K562 (cell line): Measurements from ENCODE around the gene CNPY2. TPM values are rescaled to one million over a fixed set of nuclear protein-coding genes. Genes with fewer than 3 reads are reported as not detected.

Source experiments
- HDAC6 ChIP-seq: IDR thresholded peaks from 2 replicates; pipeline ENCODE4 v1.6.1; 2012; ENCODE audit warnings: low read depth, mild to moderate bottlenecking, control low read depth, inconsistent platforms, low read length, moderate library complexity
- PHB2 ChIP-seq: fragments of 450-650 bp; IDR thresholded peaks from 2 replicates; pipeline ENCODE4 v1.6.1; 2017; ENCODE audit warnings: low read depth
- POLR2G ChIP-seq: fragments of 200-400 bp; formaldehyde crosslinking; IDR thresholded peaks from 2 replicates; pipeline ENCODE4 v1.6.1; 2017; ENCODE audit warnings: low read depth, mild to moderate bottlenecking, antibody characterized with exemption, low read length, moderate library complexity
- SRSF7 ChIP-seq: fragments of 200-400 bp; formaldehyde crosslinking; optimal IDR thresholded peaks from 2 replicates; pipeline ENCODE3; 2017; ENCODE audit warnings: mild to moderate bottlenecking, low read depth, low read length
- ZNF184 ChIP-seq: sonication (generic); formaldehyde crosslinking; IDR thresholded peaks from 2 replicates; pipeline ENCODE4 v1.5.0; 2020; ENCODE audit warnings: missing genetic modification reagents
- ZNF212 ChIP-seq: fragments of 450-650 bp; formaldehyde crosslinking; IDR thresholded peaks from 2 replicates; pipeline ENCODE4 v1.4.0; 2020; ENCODE audit warnings: mild to moderate bottlenecking
- ZNF24 ChIP-seq: fragments of 450-650 bp; IDR thresholded peaks from 2 replicates; pipeline ENCODE4 v1.6.1; 2016
- ZNF354B ChIP-seq: fragments of 250-450 bp; sonication (Bioruptor Pico); IDR thresholded peaks from 2 replicates; pipeline ENCODE4 v1.4.0; 2020
- ZNF830 ChIP-seq: fragments of 250-450 bp; sonication (Bioruptor Pico); IDR thresholded peaks from 2 replicates; pipeline ENCODE4 v1.5.0; 2021; ENCODE audit warnings: mild to moderate bottlenecking
- polyA plus RNA-seq, 8 experiments: library from polyadenylated mRNA; depleted of rRNA in 4 of 8; stranded (reverse) in 5 of 8; unstranded in 3 of 8; fragments of >200 nt; fragmentation: Nextera tagmentation in 2 of 8; fragmentation: Illumina TruSeq in 1 of 8; extraction: Ambion mirVana in 2 of 8; extraction: Trizol in 1 of 8; gene quantifications; 2 replicates each; pipeline versions ENCODE4 v1.2.1 to v1.2.3, GENCODE V29; 2011 to 2014; ENCODE audit warnings: inconsistent platforms in 1 of 8, missing spikeins in 1 of 8
- total RNA-seq, 7 experiments: library from RNA; depleted of rRNA in 6 of 7; stranded (reverse); fragments of >200 nt in 6 of 7; fragmentation: Illumina TruSeq in 2 of 7; extraction: Trizol in 2 of 7; gene quantifications; 2 replicates each; pipeline versions ENCODE4 v1.2.1 to v1.2.3, GENCODE V29; 2011 to 2021; ENCODE audit warnings: low replicate concordance in 1 of 7
- TF ChIP-seq, protein P1 (sequence below): fragments of 450-650 bp; IDR thresholded peaks from 2 replicates; pipeline ENCODE4 v1.6.1; 2016; ENCODE audit warnings: missing biosample characterization, missing genetic modification characterization
- TF ChIP-seq, protein P2 (sequence below): sonication (generic); formaldehyde crosslinking; IDR thresholded peaks from 2 replicates; pipeline ENCODE4 v1.4.0; 2020; ENCODE audit warnings: mild to moderate bottlenecking, missing genetic modification reagents
- TF ChIP-seq, protein P3 (sequence below): fragments of 250-450 bp; sonication (Bioruptor Pico); IDR thresholded peaks from 2 replicates; pipeline ENCODE4 v1.5.0; 2022; ENCODE audit warnings: mild to moderate bottlenecking
- TF ChIP-seq, protein P4 (sequence below): fragments of 450-650 bp; formaldehyde crosslinking; IDR thresholded peaks from 2 replicates; pipeline ENCODE4 v1.4.0; 2022; ENCODE audit warnings: missing genetic modification characterization
- TF ChIP-seq, protein P5 (sequence below): fragments of 450-650 bp; IDR thresholded peaks from 2 replicates; pipeline ENCODE4 v1.6.1; 2018; ENCODE audit warnings: mild to moderate bottlenecking, low read depth; ENCODE audit not compliant: partially characterized antibody
- TF ChIP-seq, protein P6 (sequence below): fragments of 250-450 bp; sonication (Bioruptor Pico); IDR thresholded peaks from 2 replicates; pipeline ENCODE4 v1.4.0; 2020; ENCODE audit warnings: mild to moderate bottlenecking, moderate library complexity, borderline replicate concordance

Gene CNPY2
- total and polyA plus RNA-seq, 9 of the 15 experiments (the other 6 are each of a cell fraction or from before 2014, with no cell fraction given), result 33.8 to 190 (median 138) TPM

DNA sequence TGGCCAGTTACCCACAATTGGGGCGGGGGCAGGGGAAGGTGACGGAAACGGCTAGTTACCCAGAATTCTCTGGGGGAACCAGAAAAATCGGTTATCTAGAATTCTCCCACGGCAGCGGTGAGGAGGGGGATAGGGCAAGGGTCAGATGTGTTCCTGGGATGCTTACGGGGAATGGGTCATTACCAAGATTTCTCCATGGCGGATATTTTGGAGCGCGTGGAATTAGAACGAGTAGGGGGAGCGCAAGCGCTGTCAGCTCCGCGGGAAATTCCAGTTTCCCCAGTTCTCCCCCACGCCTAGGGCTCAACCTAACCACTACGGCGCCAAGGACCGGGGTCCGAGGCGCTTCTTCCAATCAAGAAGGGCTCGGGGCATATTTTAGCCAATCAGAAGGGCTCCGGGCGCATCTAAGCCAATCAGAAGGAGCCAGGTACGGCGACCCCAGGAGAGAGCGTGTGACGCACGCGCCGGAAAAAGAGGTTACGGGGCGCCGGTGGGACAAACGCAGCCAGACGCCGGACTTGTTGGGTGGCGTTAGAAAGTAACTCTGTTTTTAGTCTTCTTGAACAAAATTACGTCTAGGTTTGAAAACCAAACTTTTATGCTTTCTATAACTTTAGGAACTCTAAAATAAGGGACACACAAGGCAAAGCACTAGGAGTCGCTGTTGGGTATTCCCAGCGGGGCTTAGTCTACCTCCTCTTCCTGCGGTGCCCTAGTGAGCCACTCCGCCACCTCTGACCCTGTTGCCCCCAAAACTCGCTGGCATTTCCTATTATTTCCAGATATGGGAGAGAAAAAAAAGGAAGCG is 18.1 kb upstream of the CNPY2 start, which contains the start of gene PAN2 (continued):
- TF ChIP-seq, protein P1, sequence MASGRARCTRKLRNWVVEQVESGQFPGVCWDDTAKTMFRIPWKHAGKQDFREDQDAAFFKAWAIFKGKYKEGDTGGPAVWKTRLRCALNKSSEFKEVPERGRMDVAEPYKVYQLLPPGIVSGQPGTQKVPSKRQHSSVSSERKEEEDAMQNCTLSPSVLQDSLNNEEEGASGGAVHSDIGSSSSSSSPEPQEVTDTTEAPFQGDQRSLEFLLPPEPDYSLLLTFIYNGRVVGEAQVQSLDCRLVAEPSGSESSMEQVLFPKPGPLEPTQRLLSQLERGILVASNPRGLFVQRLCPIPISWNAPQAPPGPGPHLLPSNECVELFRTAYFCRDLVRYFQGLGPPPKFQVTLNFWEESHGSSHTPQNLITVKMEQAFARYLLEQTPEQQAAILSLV (tag), result no peak
- TF ChIP-seq POLR2G (peak; percentile 94), ZNF354B (no peak), PHB2 (0 out of 2 replicates have a peak, but pooled peaks have one; percentile 19), ZNF24 (no peak), ZNF184 (no peak), ZNF212 (CRISPR knock-in tag) (no peak), HDAC6 (no peak), ZNF830 (CRISPR knock-in tag) (no peak), SRSF7 (no peak)
- TF ChIP-seq, protein P2, sequence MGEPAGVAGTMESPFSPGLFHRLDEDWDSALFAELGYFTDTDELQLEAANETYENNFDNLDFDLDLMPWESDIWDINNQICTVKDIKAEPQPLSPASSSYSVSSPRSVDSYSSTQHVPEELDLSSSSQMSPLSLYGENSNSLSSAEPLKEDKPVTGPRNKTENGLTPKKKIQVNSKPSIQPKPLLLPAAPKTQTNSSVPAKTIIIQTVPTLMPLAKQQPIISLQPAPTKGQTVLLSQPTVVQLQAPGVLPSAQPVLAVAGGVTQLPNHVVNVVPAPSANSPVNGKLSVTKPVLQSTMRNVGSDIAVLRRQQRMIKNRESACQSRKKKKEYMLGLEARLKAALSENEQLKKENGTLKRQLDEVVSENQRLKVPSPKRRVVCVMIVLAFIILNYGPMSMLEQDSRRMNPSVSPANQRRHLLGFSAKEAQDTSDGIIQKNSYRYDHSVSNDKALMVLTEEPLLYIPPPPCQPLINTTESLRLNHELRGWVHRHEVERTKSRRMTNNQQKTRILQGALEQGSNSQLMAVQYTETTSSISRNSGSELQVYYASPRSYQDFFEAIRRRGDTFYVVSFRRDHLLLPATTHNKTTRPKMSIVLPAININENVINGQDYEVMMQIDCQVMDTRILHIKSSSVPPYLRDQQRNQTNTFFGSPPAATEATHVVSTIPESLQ, result peak; percentile 48; the same call in 1 of the 2 replicates
- TF ChIP-seq, protein P3, sequence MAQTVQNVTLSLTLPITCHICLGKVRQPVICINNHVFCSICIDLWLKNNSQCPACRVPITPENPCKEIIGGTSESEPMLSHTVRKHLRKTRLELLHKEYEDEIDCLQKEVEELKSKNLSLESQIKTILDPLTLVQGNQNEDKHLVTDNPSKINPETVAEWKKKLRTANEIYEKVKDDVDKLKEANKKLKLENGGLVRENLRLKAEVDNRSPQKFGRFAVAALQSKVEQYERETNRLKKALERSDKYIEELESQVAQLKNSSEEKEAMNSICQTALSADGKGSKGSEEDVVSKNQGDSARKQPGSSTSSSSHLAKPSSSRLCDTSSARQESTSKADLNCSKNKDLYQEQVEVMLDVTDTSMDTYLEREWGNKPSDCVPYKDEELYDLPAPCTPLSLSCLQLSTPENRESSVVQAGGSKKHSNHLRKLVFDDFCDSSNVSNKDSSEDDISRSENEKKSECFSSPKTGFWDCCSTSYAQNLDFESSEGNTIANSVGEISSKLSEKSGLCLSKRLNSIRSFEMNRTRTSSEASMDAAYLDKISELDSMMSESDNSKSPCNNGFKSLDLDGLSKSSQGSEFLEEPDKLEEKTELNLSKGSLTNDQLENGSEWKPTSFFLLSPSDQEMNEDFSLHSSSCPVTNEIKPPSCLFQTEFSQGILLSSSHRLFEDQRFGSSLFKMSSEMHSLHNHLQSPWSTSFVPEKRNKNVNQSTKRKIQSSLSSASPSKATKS (CRISPR knock-in tag), result no peak
- TF ChIP-seq, protein P4, sequence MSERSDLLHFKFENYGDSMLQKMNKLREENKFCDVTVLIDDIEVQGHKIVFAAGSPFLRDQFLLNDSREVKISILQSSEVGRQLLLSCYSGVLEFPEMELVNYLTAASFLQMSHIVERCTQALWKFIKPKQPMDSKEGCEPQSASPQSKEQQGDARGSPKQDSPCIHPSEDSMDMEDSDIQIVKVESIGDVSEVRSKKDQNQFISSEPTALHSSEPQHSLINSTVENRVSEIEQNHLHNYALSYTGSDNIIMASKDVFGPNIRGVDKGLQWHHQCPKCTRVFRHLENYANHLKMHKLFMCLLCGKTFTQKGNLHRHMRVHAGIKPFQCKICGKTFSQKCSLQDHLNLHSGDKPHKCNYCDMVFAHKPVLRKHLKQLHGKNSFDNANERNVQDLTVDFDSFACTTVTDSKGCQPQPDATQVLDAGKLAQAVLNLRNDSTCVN (CRISPR knock-in tag), result no peak
- TF ChIP-seq, protein P5, sequence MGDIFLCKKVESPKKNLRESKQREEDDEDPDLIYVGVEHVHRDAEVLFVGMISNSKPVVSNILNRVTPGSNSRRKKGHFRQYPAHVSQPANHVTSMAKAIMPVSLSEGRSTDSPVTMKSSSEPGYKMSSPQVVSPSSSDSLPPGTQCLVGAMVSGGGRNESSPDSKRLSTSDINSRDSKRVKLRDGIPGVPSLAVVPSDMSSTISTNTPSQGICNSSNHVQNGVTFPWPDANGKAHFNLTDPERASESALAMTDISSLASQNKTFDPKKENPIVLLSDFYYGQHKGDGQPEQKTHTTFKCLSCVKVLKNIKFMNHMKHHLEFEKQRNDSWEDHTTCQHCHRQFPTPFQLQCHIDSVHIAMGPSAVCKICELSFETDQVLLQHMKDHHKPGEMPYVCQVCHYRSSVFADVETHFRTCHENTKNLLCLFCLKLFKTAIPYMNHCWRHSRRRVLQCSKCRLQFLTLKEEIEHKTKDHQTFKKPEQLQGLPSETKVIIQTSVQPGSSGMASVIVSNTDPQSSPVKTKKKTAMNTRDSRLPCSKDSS, result no peak
- TF ChIP-seq, protein P6, sequence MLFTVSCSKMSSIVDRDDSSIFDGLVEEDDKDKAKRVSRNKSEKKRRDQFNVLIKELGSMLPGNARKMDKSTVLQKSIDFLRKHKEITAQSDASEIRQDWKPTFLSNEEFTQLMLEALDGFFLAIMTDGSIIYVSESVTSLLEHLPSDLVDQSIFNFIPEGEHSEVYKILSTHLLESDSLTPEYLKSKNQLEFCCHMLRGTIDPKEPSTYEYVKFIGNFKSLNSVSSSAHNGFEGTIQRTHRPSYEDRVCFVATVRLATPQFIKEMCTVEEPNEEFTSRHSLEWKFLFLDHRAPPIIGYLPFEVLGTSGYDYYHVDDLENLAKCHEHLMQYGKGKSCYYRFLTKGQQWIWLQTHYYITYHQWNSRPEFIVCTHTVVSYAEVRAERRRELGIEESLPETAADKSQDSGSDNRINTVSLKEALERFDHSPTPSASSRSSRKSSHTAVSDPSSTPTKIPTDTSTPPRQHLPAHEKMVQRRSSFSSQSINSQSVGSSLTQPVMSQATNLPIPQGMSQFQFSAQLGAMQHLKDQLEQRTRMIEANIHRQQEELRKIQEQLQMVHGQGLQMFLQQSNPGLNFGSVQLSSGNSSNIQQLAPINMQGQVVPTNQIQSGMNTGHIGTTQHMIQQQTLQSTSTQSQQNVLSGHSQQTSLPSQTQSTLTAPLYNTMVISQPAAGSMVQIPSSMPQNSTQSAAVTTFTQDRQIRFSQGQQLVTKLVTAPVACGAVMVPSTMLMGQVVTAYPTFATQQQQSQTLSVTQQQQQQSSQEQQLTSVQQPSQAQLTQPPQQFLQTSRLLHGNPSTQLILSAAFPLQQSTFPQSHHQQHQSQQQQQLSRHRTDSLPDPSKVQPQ (CRISPR knock-in tag), result no peak
